Keratinocyte (primary cell): ENCODE results near the gene PUM1. TPM values are rescaled to one million over a fixed set of nuclear protein-coding genes. Genes with fewer than 3 reads are reported as not detected.

Source experiments
- DNase-seq: peaks from one replicate; pipeline ENCODE4 v3.0.0-alpha.2; 2011; ENCODE audit warnings: low read depth, missing footprints, low spot score
- FAIRE-seq: peaks from 2 replicates; lab custom pipeline; 2011; peaks lifted over from hg19 to GRCh38; lab: Jason Lieb, UNC
- H2AFZ ChIP-seq: 2 replicates; pipeline ENCODE4 v1.6.0; 2012; ENCODE audit warnings: low read length, control low read depth, inconsistent platforms; ENCODE audit not compliant: control insufficient read depth
- H3K27ac ChIP-seq: 2 replicates; pipeline ENCODE4 v1.5.1; 2011; ENCODE audit warnings: low read length; ENCODE audit not compliant: control insufficient read depth, insufficient read depth
- H3K27me3 ChIP-seq: 3 replicates; pipeline ENCODE4 v1.6.0; 2011; ENCODE audit warnings: low read length; ENCODE audit not compliant: control insufficient read depth, insufficient read depth; ENCODE audit errors: extremely low read depth
- H3K36me3 ChIP-seq, 2 experiments: 2 replicates in 1 of 2; 3 replicates in 1 of 2; pipeline ENCODE4 v1.5.1; 2011; ENCODE audit warnings: low read length in 2 of 2, mild to moderate bottlenecking in 1 of 2; ENCODE audit not compliant: control insufficient read depth in 2 of 2, insufficient read depth in 2 of 2; ENCODE audit errors: extremely low read depth in 1 of 2
- H3K4me1 ChIP-seq: 3 replicates; pipeline ENCODE4 v1.5.1; 2011; ENCODE audit warnings: low read length; ENCODE audit not compliant: control insufficient read depth, insufficient read depth; ENCODE audit errors: extremely low read depth
- H3K4me2 ChIP-seq: 3 replicates; pipeline ENCODE4 v1.6.0; 2011; ENCODE audit warnings: low read depth, low read length; ENCODE audit not compliant: control insufficient read depth, insufficient read depth; ENCODE audit errors: extremely low read depth
- H3K4me3 ChIP-seq, 3 experiments: fragments of 200-600 bp in 1 of 3; sonication (generic) in 1 of 3; 2 replicates in 2 of 3; 3 replicates in 1 of 3; pipeline ENCODE4 v1.5.1; 2011 to 2016; ENCODE audit warnings: low read length in 3 of 3, mild to moderate bottlenecking in 3 of 3, control low read depth in 2 of 3, inconsistent platforms in 1 of 3, low read depth in 1 of 3, mixed read lengths in 1 of 3, mixed run types in 1 of 3, moderate library complexity in 1 of 3; ENCODE audit not compliant: control insufficient read depth in 2 of 3, insufficient read depth in 2 of 3; ENCODE audit errors: extremely low read depth in 1 of 3
- H3K79me2 ChIP-seq: 2 replicates; pipeline ENCODE4 v1.6.0; 2012; ENCODE audit warnings: low read length; ENCODE audit not compliant: control insufficient read depth, insufficient read depth
- H3K9ac ChIP-seq: 3 replicates; pipeline ENCODE4 v1.6.0; 2011; ENCODE audit warnings: low read length; ENCODE audit not compliant: control insufficient read depth, insufficient read depth; ENCODE audit errors: extremely low read depth
- H3K9me1 ChIP-seq: 3 replicates; pipeline ENCODE4 v1.6.0; 2011; ENCODE audit warnings: low read length; ENCODE audit not compliant: control insufficient read depth, insufficient read depth; ENCODE audit errors: extremely low read depth
- H3K9me3 ChIP-seq: 2 replicates; pipeline ENCODE4 v1.5.1; 2012; ENCODE audit warnings: low read depth, low read length; ENCODE audit not compliant: control insufficient read depth
- H4K20me1 ChIP-seq: 3 replicates; pipeline ENCODE4 v1.6.0; 2011; ENCODE audit warnings: low read length; ENCODE audit not compliant: control insufficient read depth, insufficient read depth; ENCODE audit errors: extremely low read depth
- EZH2 ChIP-seq: IDR thresholded peaks from one replicate; pipeline ENCODE4 v1.6.1; 2012; ENCODE audit warnings: inconsistent platforms, mild to moderate bottlenecking, low read length, moderate library complexity
- dilution Hi-C: fragments of 300-500 bp; cut with MboI; formaldehyde crosslinking; loops from one replicate; pipeline ENCODE4 v1.7.0; 2020; ENCODE audit warnings: low sequenced_read_pairs; ENCODE audit not compliant: extremely low pct_ligation_motif_present
- polyA plus RNA-seq, 5 experiments: library from polyadenylated mRNA; depleted of rRNA in 3 of 5; stranded (reverse) in 3 of 5; stranded (forward) in 1 of 5; unstranded in 1 of 5; fragments of >200 nt; gene quantifications; 1 replicate in 1 of 5; 2 replicates in 3 of 5; 3 replicates in 1 of 5; pipeline versions ENCODE4 v1.2.1 to v1.2.3, GENCODE V29; 2011 to 2012; ENCODE audit warnings: missing spikeins in 2 of 5, low read depth in 1 of 5, low replicate concordance in 1 of 5
- TF ChIP-seq, protein P1 (sequence below), 3 experiments: IDR thresholded peaks in 1 of 3; conservative IDR thresholded peaks in 1 of 3; optimal IDR thresholded peaks in 1 of 3; 2 replicates in 2 of 3; 3 replicates in 1 of 3; pipeline versions ENCODE3 to v1.5.1; 2011; ENCODE audit warnings: low read length in 3 of 3, mild to moderate bottlenecking in 3 of 3, moderate library complexity in 2 of 3, control low read depth in 1 of 3, inconsistent platforms in 1 of 3; ENCODE audit not compliant: insufficient read depth in 2 of 3; ENCODE audit errors: extremely low read depth in 1 of 3

Gene PUM1
- polyA plus RNA-seq, 1 donor (not counting 4 experiments of a cell fraction or from before 2014, with no cell fraction given), result 68.6 TPM

DNA sequence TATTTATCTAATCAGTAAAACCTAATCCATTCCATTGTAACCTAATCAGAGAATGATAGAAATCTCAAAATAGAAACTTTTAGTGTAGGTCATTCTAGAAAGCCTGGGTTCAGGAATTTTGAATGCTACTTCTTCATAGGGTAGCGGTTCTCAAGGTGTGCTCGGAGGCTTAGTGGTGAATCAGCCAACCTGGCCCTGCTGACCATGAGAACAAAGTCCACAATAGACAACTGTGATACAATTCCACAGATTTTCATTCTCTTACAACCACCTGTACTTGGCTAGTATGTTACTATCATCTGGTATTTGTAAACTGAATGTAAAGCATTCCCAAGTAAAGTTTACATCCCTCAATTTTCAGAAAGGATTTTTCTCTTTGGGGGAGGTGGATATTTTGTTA lies 7.5 kb upstream of the PUM1 start:
- no peak for TF ChIP-seq EZH2
- Histone ChIP-seq H3K36me3 (no peaks in the 10 kb centered on the region), H3K9me1 (no peaks in the 10 kb centered on the region), H3K4me1 (no peaks in the 10 kb centered on the region), H4K20me1 (no peaks in the 10 kb centered on the region), H2AFZ (no peak overlapping the region), H3K27me3 (no peaks in the 10 kb centered on the region), H3K4me3 (no peak overlapping the region), H3K27ac (no peak overlapping the region), H3K9me3 (no peaks in the 10 kb centered on the region), H3K9ac (no peak overlapping the region), H3K4me2 (no peak overlapping the region), H3K79me2 (no peaks in the 10 kb centered on the region)
- FAIRE-seq (no peak), DNase-seq (no peak)
- dilution Hi-C loops, result no loop called here

GRCh38 chr1:31072304-31072746 lies 6.8 kb upstream of the PUM1 start:
- Histone ChIP-seq H3K27ac (no peak overlapping the region), H4K20me1 (no peaks in the 10 kb centered on the region), H3K4me1 (no peaks in the 10 kb centered on the region), H3K9me1 (no peaks in the 10 kb centered on the region), H3K79me2 (no peaks in the 10 kb centered on the region), H3K9me3 (no peaks in the 10 kb centered on the region), H3K4me2 (no peak overlapping the region), H3K36me3 (no peaks in the 10 kb centered on the region), H3K4me3 (no peak overlapping the region), H3K27me3 (no peaks in the 10 kb centered on the region), H2AFZ (no peak overlapping the region), H3K9ac (no peak overlapping the region)
- TF ChIP-seq, protein P1, sequence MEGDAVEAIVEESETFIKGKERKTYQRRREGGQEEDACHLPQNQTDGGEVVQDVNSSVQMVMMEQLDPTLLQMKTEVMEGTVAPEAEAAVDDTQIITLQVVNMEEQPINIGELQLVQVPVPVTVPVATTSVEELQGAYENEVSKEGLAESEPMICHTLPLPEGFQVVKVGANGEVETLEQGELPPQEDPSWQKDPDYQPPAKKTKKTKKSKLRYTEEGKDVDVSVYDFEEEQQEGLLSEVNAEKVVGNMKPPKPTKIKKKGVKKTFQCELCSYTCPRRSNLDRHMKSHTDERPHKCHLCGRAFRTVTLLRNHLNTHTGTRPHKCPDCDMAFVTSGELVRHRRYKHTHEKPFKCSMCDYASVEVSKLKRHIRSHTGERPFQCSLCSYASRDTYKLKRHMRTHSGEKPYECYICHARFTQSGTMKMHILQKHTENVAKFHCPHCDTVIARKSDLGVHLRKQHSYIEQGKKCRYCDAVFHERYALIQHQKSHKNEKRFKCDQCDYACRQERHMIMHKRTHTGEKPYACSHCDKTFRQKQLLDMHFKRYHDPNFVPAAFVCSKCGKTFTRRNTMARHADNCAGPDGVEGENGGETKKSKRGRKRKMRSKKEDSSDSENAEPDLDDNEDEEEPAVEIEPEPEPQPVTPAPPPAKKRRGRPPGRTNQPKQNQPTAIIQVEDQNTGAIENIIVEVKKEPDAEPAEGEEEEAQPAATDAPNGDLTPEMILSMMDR (optimal IDR thresholded peaks at IDR 0.05 in 1 of 3, IDR thresholded peaks at IDR 0.05 in 1 of 3, conservative IDR thresholded peaks at IDR 0.05 in 1 of 3; ENCODE audit: extremely low read depth in 1 of 3, insufficient read depth in 2 of 3, low read length in 3 of 3), result no peak
- TF ChIP-seq EZH2, result no peak
- FAIRE-seq (no peak), DNase-seq (no peak)
- dilution Hi-C loops, result no loop called here

DNA sequence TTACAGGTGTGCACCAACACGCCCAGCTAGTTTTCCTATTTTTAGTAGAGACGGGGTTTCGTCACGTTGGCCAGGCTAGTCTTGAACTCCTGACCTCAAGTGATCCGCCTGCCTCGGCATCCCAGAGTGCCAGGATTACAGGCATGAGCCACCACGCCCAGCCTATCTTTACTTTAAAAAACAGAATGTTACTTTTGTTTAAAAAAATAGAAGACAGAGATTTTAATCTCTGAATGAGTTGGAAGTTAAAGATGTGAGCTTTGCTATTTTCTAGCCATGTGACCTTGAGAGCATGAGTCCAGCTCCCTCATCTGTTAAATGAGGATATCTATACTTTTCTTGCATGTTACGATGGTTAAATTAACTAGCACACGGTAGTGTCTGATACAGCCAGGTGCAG lies 3.9 kb upstream of the PUM1 start:
- Histone ChIP-seq H3K9me3 (no peaks in the 10 kb centered on the region), H3K9me1 (no peaks in the 10 kb centered on the region), H3K4me3 (no peak overlapping the region), H3K9ac (no peak overlapping the region), H3K4me1 (peaks cover 4% of the 10 kb centered on the region), H3K4me2 (no peak overlapping the region), H2AFZ (no peak overlapping the region), H4K20me1 (no peaks in the 10 kb centered on the region), H3K27me3 (no peaks in the 10 kb centered on the region), H3K36me3 (no peaks in the 10 kb centered on the region), H3K79me2 (peaks cover 11% of the 10 kb centered on the region), H3K27ac (no peak overlapping the region)
- dilution Hi-C loops, result no loop called here
- DNase-seq, result no peak
- TF ChIP-seq, protein P1 (optimal IDR thresholded peaks at IDR 0.05 in 1 of 3, IDR thresholded peaks at IDR 0.05 in 1 of 3, conservative IDR thresholded peaks at IDR 0.05 in 1 of 3; ENCODE audit: extremely low read depth in 1 of 3, insufficient read depth in 2 of 3, low read length in 3 of 3), result no peak
- no peak for TF ChIP-seq EZH2
- FAIRE-seq, result no peak
